H1 (cell line): ENCODE measurements around the gene FMN2. TPM values are rescaled to one million over a fixed set of nuclear protein-coding genes. Genes with fewer than 3 reads are reported as not detected.

Source experiments
- CTCF ChIA-PET: fragments of 300-600 bp; sonication (Branson Sonifier 250); formaldehyde crosslinking; loops from one replicate; lab custom pipeline; 2021; ENCODE audit not compliant: partially characterized antibody; lab: Charles Lee
- POLR2A ChIA-PET: fragments of 300-600 bp; sonication (Branson Sonifier 250); formaldehyde crosslinking; loops from one replicate; lab custom pipeline; 2021; ENCODE audit warnings: inconsistent platforms; ENCODE audit not compliant: partially characterized antibody; lab: Charles Lee
- DNase-seq, 2 experiments: peaks; one replicate each; pipeline versions ENCODE4 v3.0.0 to v3.0.0-alpha.2; 2010 to 2022; ENCODE audit warnings: low spot score in 2 of 2, low read depth in 1 of 2, mixed read lengths in 1 of 2
- FAIRE-seq: peaks from 2 replicates; lab custom pipeline; 2011; peaks lifted over from hg19 to GRCh38; lab: Jason Lieb, UNC
- H2AFZ ChIP-seq: 2 replicates; pipeline ENCODE4 v1.8.1; 2012; ENCODE audit warnings: low read length, inconsistent platforms
- H2AK5ac ChIP-seq: 2 replicates; pipeline ENCODE4 v1.6.1; 2013; ENCODE audit warnings: low read depth, low read length
- H2BK120ac ChIP-seq: replicated peaks from 2 replicates; pipeline ENCODE3; 2013; ENCODE audit warnings: low read depth, low read length, inconsistent platforms
- H2BK12ac ChIP-seq: 2 replicates; pipeline ENCODE4 v1.6.1; 2013; ENCODE audit warnings: low read depth, low read length
- H2BK15ac ChIP-seq: 2 replicates; pipeline ENCODE4 v1.6.1; 2013; ENCODE audit warnings: low read length
- H2BK20ac ChIP-seq: 2 replicates; pipeline ENCODE4 v1.6.1; 2013; ENCODE audit warnings: low read length
- H2BK5ac ChIP-seq: 2 replicates; pipeline ENCODE4 v1.6.1; 2013; ENCODE audit warnings: low read depth, low read length
- H3K14ac ChIP-seq: 2 replicates; pipeline ENCODE4 v1.6.1; 2013; ENCODE audit warnings: inconsistent platforms; ENCODE audit not compliant: insufficient read length
- H3K18ac ChIP-seq: 2 replicates; pipeline ENCODE4 v1.6.1; 2013; ENCODE audit warnings: low read length; ENCODE audit errors: extremely low read depth
- H3K23ac ChIP-seq: 2 replicates; pipeline ENCODE4 v1.6.1; 2013; ENCODE audit warnings: inconsistent platforms; ENCODE audit not compliant: insufficient read length
- H3K23me2 ChIP-seq: 2 replicates; pipeline ENCODE4 v1.6.1; 2013; ENCODE audit warnings: low read depth, low read length
- H3K27ac ChIP-seq: 2 replicates; pipeline ENCODE4 v1.6.1; 2011; ENCODE audit warnings: low read depth, low read length, inconsistent platforms
- H3K27me3 ChIP-seq, 4 experiments: replicated peaks in 1 of 4; 1 replicate in 1 of 4; 2 replicates in 3 of 4; pipeline versions ENCODE4 v1.6.1 to v1.8.1; 2011 to 2013; ENCODE audit warnings: low read length in 3 of 4, mild to moderate bottlenecking in 3 of 4, inconsistent platforms in 2 of 4, mixed read lengths in 2 of 4, moderate library complexity in 1 of 4; ENCODE audit not compliant: control insufficient read depth in 3 of 4, insufficient read depth in 3 of 4; ENCODE audit errors: extremely low read depth in 1 of 4
- H3K36me3 ChIP-seq, 4 experiments: 2 replicates each; pipeline versions ENCODE4 v1.6.1 to v1.8.1; 2011 to 2013; ENCODE audit warnings: mild to moderate bottlenecking in 4 of 4, low read length in 3 of 4, moderate library complexity in 2 of 4, control low read depth in 1 of 4, inconsistent platforms in 1 of 4; ENCODE audit not compliant: insufficient read depth in 4 of 4, control insufficient read depth in 2 of 4
- H3K4ac ChIP-seq: replicated peaks from 2 replicates; pipeline ENCODE3; 2013; ENCODE audit warnings: low read length, low read depth, mixed read lengths, inconsistent platforms; ENCODE audit not compliant: insufficient read length
- H3K4me1 ChIP-seq, 4 experiments: replicated peaks in 1 of 4; 1 replicate in 1 of 4; 2 replicates in 3 of 4; pipeline versions ENCODE4 v1.6.1 to v1.8.1; 2011 to 2013; ENCODE audit warnings: low read length in 3 of 4, inconsistent platforms in 2 of 4, mixed read lengths in 1 of 4; ENCODE audit not compliant: insufficient read depth in 4 of 4, control insufficient read depth in 3 of 4
- H3K4me2 ChIP-seq, 2 experiments: 2 replicates each; pipeline versions ENCODE4 v1.6.1 to v1.8.1; 2011 to 2013; ENCODE audit warnings: low read depth in 2 of 2, low read length in 2 of 2, control low read depth in 1 of 2, inconsistent platforms in 1 of 2, mild to moderate bottlenecking in 1 of 2; ENCODE audit not compliant: insufficient read depth in 1 of 2
- H3K4me3 ChIP-seq, 4 experiments: fragments of 200-600, 300-600 bp in 1 of 4; sonication (generic), shearing (Covaris generic), sonication (Bioruptor Twin) in 1 of 4; 2 replicates each; pipeline versions ENCODE4 v1.5.1 to v1.8.1; 2011 to 2016; ENCODE audit warnings: low read length in 4 of 4, low read depth in 3 of 4, control low read depth in 2 of 4, inconsistent platforms in 2 of 4, mild to moderate bottlenecking in 2 of 4, mixed read lengths in 1 of 4, moderate library complexity in 1 of 4; ENCODE audit not compliant: insufficient read depth in 2 of 4; ENCODE audit errors: extremely low read depth in 1 of 4
- H3K56ac ChIP-seq: replicated peaks from 2 replicates; pipeline ENCODE3; 2013; ENCODE audit warnings: low read depth, mild to moderate bottlenecking, mixed read lengths, low read length, inconsistent platforms; ENCODE audit not compliant: insufficient read length
- H3K79me1 ChIP-seq: 2 replicates; pipeline ENCODE4 v1.6.1; 2013; ENCODE audit warnings: low read depth, low read length, control low read depth
- H3K79me2 ChIP-seq, 2 experiments: 2 replicates each; pipeline versions ENCODE4 v1.6.1 to v1.8.1; 2012 to 2013; ENCODE audit warnings: low read length in 2 of 2, mild to moderate bottlenecking in 2 of 2, inconsistent platforms in 1 of 2; ENCODE audit not compliant: insufficient read depth in 2 of 2, control insufficient read depth in 1 of 2
- H3K9ac ChIP-seq, 4 experiments: replicated peaks in 1 of 4; 1 replicate in 1 of 4; 2 replicates in 3 of 4; pipeline versions ENCODE4 v1.6.1 to v1.8.1; 2011 to 2013; ENCODE audit warnings: low read depth in 3 of 4, low read length in 3 of 4, control low read depth in 2 of 4, mild to moderate bottlenecking in 2 of 4, moderate library complexity in 2 of 4, inconsistent platforms in 1 of 4; ENCODE audit errors: extremely low read depth in 1 of 4
- H3K9me3 ChIP-seq, 2 experiments: 2 replicates each; pipeline versions ENCODE4 v1.6.1 to v1.8.1; 2012 to 2013; ENCODE audit warnings: mild to moderate bottlenecking in 2 of 2, moderate library complexity in 2 of 2, control low read depth in 1 of 2, inconsistent platforms in 1 of 2, low read depth in 1 of 2, low read length in 1 of 2, mixed read lengths in 1 of 2; ENCODE audit not compliant: insufficient read depth in 2 of 2
- H4K20me1 ChIP-seq, 2 experiments: replicated peaks in 1 of 2; 2 replicates each; pipeline versions ENCODE3 to v1.8.1; 2011 to 2013; ENCODE audit warnings: inconsistent platforms in 2 of 2, low read length in 2 of 2, mild to moderate bottlenecking in 1 of 2; ENCODE audit not compliant: insufficient read depth in 2 of 2, control insufficient read depth in 1 of 2
- H4K5ac ChIP-seq: 2 replicates; pipeline ENCODE4 v1.6.1; 2013; ENCODE audit warnings: low read length, low read depth, mixed read lengths, inconsistent platforms; ENCODE audit not compliant: insufficient read length
- H4K8ac ChIP-seq: 2 replicates; pipeline ENCODE4 v1.8.0; 2013; ENCODE audit warnings: mild to moderate bottlenecking, moderate library complexity, low read length, inconsistent platforms; ENCODE audit not compliant: insufficient read depth; ENCODE audit errors: extremely low read depth
- H4K91ac ChIP-seq: replicated peaks from 2 replicates; pipeline ENCODE3; 2013; ENCODE audit warnings: low read length, mixed read lengths, inconsistent platforms; ENCODE audit not compliant: insufficient read length
- POU5F1 ChIP-seq: IDR thresholded peaks from 2 replicates; pipeline ENCODE4 v1.6.1; 2011; ENCODE audit warnings: low read depth, mild to moderate bottlenecking, low read length, moderate library complexity
- SIX5 ChIP-seq: IDR thresholded peaks from 2 replicates; pipeline ENCODE4 v1.6.1; 2011; ENCODE audit warnings: mild to moderate bottlenecking, low read depth, low read length
- SP1 ChIP-seq: IDR thresholded peaks from 2 replicates; pipeline ENCODE4 v1.6.1; 2011; ENCODE audit warnings: low read depth, low read length
- WGBS, 2 experiments: shearing (Covaris generic) in 1 of 2; methylation state at CpG; one replicate each; pipeline versions ENCODE4 v1.1.6 to v1.1.7; 2013 to 2015; ENCODE audit warnings: low lambda C conversion rate in 2 of 2, mixed read lengths in 2 of 2, inconsistent platforms in 1 of 2, low coverage in 1 of 2, missing lambda C conversion rate in 1 of 2; ENCODE audit not compliant: insufficient replicate concordance in 2 of 2, insufficient coverage in 1 of 2, insufficient read length in 1 of 2; ENCODE audit errors: extremely low coverage in 1 of 2, missing lambda C conversion rate in 1 of 2; 5-methylcytosine and 5-hydroxymethylcytosine counted together
- polyA plus RNA-seq, 7 experiments: library from polyadenylated mRNA; depleted of rRNA in 3 of 7; stranded (reverse) in 5 of 7; unstranded in 2 of 7; fragments of >200 nt in 5 of 7; fragments of 200-250 nt in 2 of 7; gene quantifications; 1 replicate in 5 of 7; 2 replicates in 1 of 7; 4 replicates in 1 of 7; pipeline versions ENCODE4 v1.2.1 to v1.2.3, GENCODE V29; 2011 to 2013; ENCODE audit warnings: missing spikeins in 2 of 7, mixed read lengths in 2 of 7
- total RNA-seq: library from RNA; stranded (reverse); fragmentation: NEBNext Ultra II Directional; extraction: Animal tissue kit (Norgen Biotek cat#: 25700); gene quantifications from 2 replicates; pipeline ENCODE4 v1.2.1, GENCODE V29; 2021

The FMN2 gene
- total and polyA plus RNA-seq, 2 of the 8 experiments (the other 6 are each of a cell fraction or from before 2014, with no cell fraction given), result 0.83 to 2.0 TPM

- H3K4me2 ChIP-seq, result no peak overlapping the region
- H4K91ac ChIP-seq, result no peak overlapping the region
- CTCF ChIA-PET, result interaction anchor here (1.0 to 1.5 kb wide), 6 partner anchors 10 to 123 kb away, joined by 3 to 4 read pairs (median 3); no protein-coding TSS in a partner anchor
- no peak overlapping the region for H2BK12ac ChIP-seq
- no peak overlapping the region for H2BK120ac ChIP-seq
- no peaks in the 10 kb centered on the region for H4K20me1 ChIP-seq
- H3K79me1 ChIP-seq, result no peaks in the 10 kb centered on the region
- H2BK20ac ChIP-seq, result no peak overlapping the region
- H2BK5ac ChIP-seq, result no peak overlapping the region
- no peak overlapping the region for H3K4ac ChIP-seq
- no peaks in the 10 kb centered on the region for H3K36me3 ChIP-seq
- H2BK15ac ChIP-seq, result no peak overlapping the region
- TF ChIP-seq POU5F1, result no peak
- TF ChIP-seq SP1, result no peak
- no peak for TF ChIP-seq SIX5
- no peak overlapping the region for H3K9ac ChIP-seq
- H3K23ac ChIP-seq, result no peak overlapping the region
- no peaks in the 10 kb centered on the region for H3K27me3 ChIP-seq
- POLR2A ChIA-PET, result no interaction called here
- H3K14ac ChIP-seq, result no peak overlapping the region
- no peaks in the 10 kb centered on the region for H3K4me1 ChIP-seq
- H3K79me2 ChIP-seq, result no peaks in the 10 kb centered on the region
- no peak overlapping the region for H4K5ac ChIP-seq
- no peak overlapping the region for H4K8ac ChIP-seq
- no peak overlapping the region for H3K27ac ChIP-seq
- H3K56ac ChIP-seq, result no peak overlapping the region
- H3K4me3 ChIP-seq, result no peak overlapping the region
- 94% methylated on average over 8 of the region's 8 CpGs; no CpG with 5 or more reads in 1 of the 2 experiments for WGBS, 2 experiments
- no peak overlapping the region for H2AK5ac ChIP-seq
- no peak for DNase-seq
- H2AFZ ChIP-seq, result peak overlapping the region; percentile 20; the same call in 1 of the 2 replicates
- no peaks in the 10 kb centered on the region for H3K9me3 ChIP-seq
- no peaks in the 10 kb centered on the region for H3K23me2 ChIP-seq
- H3K18ac ChIP-seq, result no peak overlapping the region
- no peak for FAIRE-seq
These were observed 45.7 kb upstream of the FMN2 start for GRCh38 chr1:240046000-240046399.
